GM12878 (cell line): ENCODE results near the gene RTP5. TPM values are rescaled to one million over a fixed set of nuclear protein-coding genes. Genes with fewer than 3 reads are reported as not detected.
A peak's percentile ranks its signal among the peaks of the same experiment; 100 is the strongest.
"Not testable (repeated sequence)": the region's sequence is repeated elsewhere in the genome, so short reads cannot be mapped to it uniquely, and the experiment has no call there.

Source experiments
- ATAC-seq: fragments of 200-7000 bp; cut with Tn5 transposase; 3 replicates; pipeline ENCODE4 v1.9.1; 2020; ENCODE audit warnings: mild to moderate bottlenecking, moderate library complexity
- BruUV-seq: library from RNA; stranded (reverse); fragments of 400-500 nt; replicated peaks from 2 replicates; lab custom pipeline; 2021; lab: Mats Ljungman, UMichigan
- CTCF ChIA-PET: fragments of 300-600 bp; sonication (Branson Sonifier 250); formaldehyde crosslinking; extraction: SDS; loops from one replicate; lab custom pipeline; 2021; ENCODE audit warnings: inconsistent platforms; lab: Yijun Ruan, JAX
- POLR2A ChIA-PET: fragments of 350-600 bp; formaldehyde crosslinking; extraction: SDS; loops from one replicate; lab custom pipeline; 2021; ENCODE audit warnings: inconsistent platforms; lab: Charles Lee
- RAD21 ChIA-PET: fragments of 300-600 bp; sonication (Branson Sonifier 250); formaldehyde crosslinking; loops from one replicate; lab custom pipeline; 2023; ENCODE audit warnings: antibody characterized with exemption; ENCODE audit not compliant: unreplicated experiment; lab: Charles Lee
- SMC1A ChIA-PET: fragments of 300-600 bp; sonication (Branson Sonifier 250); formaldehyde crosslinking; loops from one replicate; lab custom pipeline; 2023; ENCODE audit not compliant: unreplicated experiment, uncharacterized antibody; lab: Charles Lee
- DNase-seq: peaks from one replicate; pipeline ENCODE4 v3.0.0-alpha.2; 2011; ENCODE audit warnings: low read depth, low spot score
- FAIRE-seq: peaks from 3 replicates; lab custom pipeline; 2011; peaks lifted over from hg19 to GRCh38; lab: Jason Lieb, UNC
- H2AFZ ChIP-seq: 2 replicates; pipeline ENCODE4 v1.6.0; 2011; ENCODE audit warnings: low read depth, low read length, control low read depth; ENCODE audit not compliant: control insufficient read depth
- H3K27ac ChIP-seq: 2 replicates; pipeline ENCODE4 v1.5.1; 2011; ENCODE audit warnings: control low read depth; ENCODE audit not compliant: control insufficient read depth, insufficient read depth
- H3K27me3 ChIP-seq, 2 experiments: replicated peaks in 1 of 2; 2 replicates each; pipeline versions ENCODE4 v1.6.0 to v1.6.1; 2011; ENCODE audit warnings: low read length in 1 of 2; ENCODE audit not compliant: control insufficient read depth in 2 of 2, insufficient read depth in 2 of 2
- H3K36me3 ChIP-seq, 2 experiments: 2 replicates each; pipeline ENCODE4 v1.5.1; 2011; ENCODE audit warnings: low read length in 1 of 2; ENCODE audit not compliant: control insufficient read depth in 2 of 2, insufficient read depth in 2 of 2
- H3K4me1 ChIP-seq: 2 replicates; pipeline ENCODE4 v1.6.1; 2011; ENCODE audit warnings: mild to moderate bottlenecking, low read length, moderate library complexity, mixed read lengths; ENCODE audit not compliant: control insufficient read depth, insufficient read depth
- H3K4me2 ChIP-seq: 2 replicates; pipeline ENCODE4 v1.6.0; 2011; ENCODE audit warnings: control low read depth; ENCODE audit not compliant: control insufficient read depth, insufficient read depth
- H3K4me3 ChIP-seq: fragments of 200-600 bp; sonication (generic); 2 replicates; pipeline ENCODE4 v1.5.1; 2016
- H3K79me2 ChIP-seq: 2 replicates; pipeline ENCODE4 v1.6.0; 2011; ENCODE audit warnings: low read length; ENCODE audit not compliant: control insufficient read depth, insufficient read depth
- H3K9ac ChIP-seq: 2 replicates; pipeline ENCODE4 v1.8.0; 2011; ENCODE audit warnings: low read length, control low read depth, mixed read lengths; ENCODE audit not compliant: control insufficient read depth, insufficient read depth
- H3K9me3 ChIP-seq: replicated peaks from 3 replicates; pipeline ENCODE4 v1.5.1; 2011; ENCODE audit warnings: mild to moderate bottlenecking, low read length; ENCODE audit not compliant: control insufficient read depth, insufficient read depth
- H4K20me1 ChIP-seq: 2 replicates; pipeline ENCODE4 v1.6.0; 2011; ENCODE audit not compliant: control insufficient read depth, insufficient read depth
- BHLHE40 ChIP-seq, 2 experiments: fragments of 450-650 bp in 1 of 2; IDR thresholded peaks; 2 replicates each; pipeline ENCODE4 v1.6.1; 2011 to 2017; ENCODE audit warnings: low read depth in 2 of 2, borderline replicate concordance in 1 of 2, improper control_type of control experiment in 1 of 2, low read length in 1 of 2, mild to moderate bottlenecking in 1 of 2
- CBX5 ChIP-seq: sonication (generic); IDR thresholded peaks from 2 replicates; pipeline ENCODE4 v1.6.1; 2016; ENCODE audit warnings: low read depth, moderate library complexity, mild to moderate bottlenecking, inconsistent platforms
- CTCF ChIP-seq, 3 experiments: IDR thresholded peaks in 2 of 3; conservative IDR thresholded peaks in 1 of 3; 2 replicates each; pipeline ENCODE4 v1.5.1; 2011; ENCODE audit warnings: low read depth in 3 of 3, low read length in 3 of 3, mild to moderate bottlenecking in 3 of 3, control low read depth in 2 of 3, moderate library complexity in 2 of 3, inconsistent platforms in 1 of 3, mixed read lengths in 1 of 3; ENCODE audit not compliant: control insufficient read depth in 2 of 3, insufficient read depth in 1 of 3; ENCODE audit errors: extremely low read depth in 1 of 3
- IKZF2 ChIP-seq, 2 experiments: fragments of 450-650 bp; IDR thresholded peaks; 2 replicates each; pipeline ENCODE4 v1.6.1; 2017; ENCODE audit warnings: mild to moderate bottlenecking in 2 of 2, moderate library complexity in 2 of 2
- MEF2B ChIP-seq: fragments of 450-650 bp; IDR thresholded peaks from 2 replicates; pipeline ENCODE4 v1.6.1; 2018; ENCODE audit warnings: mild to moderate bottlenecking, moderate library complexity; ENCODE audit not compliant: partially characterized antibody, poor library complexity, severe bottlenecking
- MLLT1 ChIP-seq: fragments of 450-650 bp; IDR thresholded peaks from 2 replicates; pipeline ENCODE4 v1.6.1; 2016; ENCODE audit warnings: mild to moderate bottlenecking
- NBN ChIP-seq: fragments of 450-650 bp; IDR thresholded peaks from 2 replicates; pipeline ENCODE4 v1.6.1; 2016
- PAX5 ChIP-seq: IDR thresholded peaks from 2 replicates; pipeline ENCODE4 v1.6.1; 2011; ENCODE audit warnings: low read depth, low read length, borderline replicate concordance
- RAD21 ChIP-seq: IDR thresholded peaks from 2 replicates; pipeline ENCODE4 v1.6.1; 2011; ENCODE audit warnings: mild to moderate bottlenecking, low read depth, low read length, moderate library complexity; ENCODE audit not compliant: insufficient read depth
- SKIL ChIP-seq: fragments of 450-650 bp; IDR thresholded peaks from 2 replicates; pipeline ENCODE4 v1.6.1; 2017; ENCODE audit warnings: mild to moderate bottlenecking, low read depth, inconsistent platforms; ENCODE audit not compliant: poor library complexity, severe bottlenecking
- SMC3 ChIP-seq: IDR thresholded peaks from 2 replicates; pipeline ENCODE4 v1.6.1; 2011; ENCODE audit warnings: low read length, improper control_type of control experiment, borderline replicate concordance
- ZBTB33 ChIP-seq: fragments of 450-650 bp; IDR thresholded peaks from 2 replicates; pipeline ENCODE4 v1.6.1; 2017; ENCODE audit warnings: mild to moderate bottlenecking
- WGBS: methylation state at CpG from one replicate; pipeline ENCODE4 v1.1.6; 2016; ENCODE audit warnings: low lambda C conversion rate; ENCODE audit not compliant: insufficient replicate concordance, insufficient coverage; ENCODE audit errors: missing lambda C conversion rate; 5-methylcytosine and 5-hydroxymethylcytosine counted together
- in situ Hi-C: fragments of 300-500 bp; cut with MboI; formaldehyde crosslinking; loops from 9 replicates; pipeline ENCODE4 v1.14.3; 2018; ENCODE audit warnings: mixed read lengths
- intact Hi-C: fragments of 100-400 bp; cut with micrococcal nuclease; formaldehyde crosslinking; loops from one replicate; pipeline ENCODE4 v1.14.2; 2022; ENCODE audit not compliant: unreplicated experiment
- polyA plus RNA-seq, 11 experiments: library from polyadenylated mRNA; depleted of rRNA in 4 of 11; unstranded in 6 of 11; stranded (reverse) in 5 of 11; fragments of >200 nt; fragmentation: Nextera tagmentation in 4 of 11; fragmentation: Illumina TruSeq in 1 of 11; extraction: Ambion mirVana in 4 of 11; extraction: Trizol in 1 of 11; gene quantifications; 1 replicate in 1 of 11; 2 replicates in 10 of 11; pipeline versions ENCODE4 v1.2.1 to v1.2.3, GENCODE V29; 2011 to 2016; ENCODE audit warnings: inconsistent platforms in 2 of 11, missing spikeins in 2 of 11, low read depth in 1 of 11
- total RNA-seq, 4 experiments: library from RNA; depleted of rRNA in 3 of 4; stranded (reverse); fragments of >200 nt in 3 of 4; fragmentation: Illumina TruSeq in 1 of 4; extraction: Trizol in 1 of 4; gene quantifications; 2 replicates each; pipeline versions ENCODE4 v1.2.1 to v1.2.3, GENCODE V29; 2013 to 2021

Gene RTP5
- total and polyA plus RNA-seq, 10 of the 15 experiments (the other 5 are each of a cell fraction or from before 2014, with no cell fraction given): 0.05 TPM; not detected in 9

GRCh38 chr2:241875754-241876527, 6.4 kb downstream of the RTP5 start:
- H3K4me2 ChIP-seq, H3K79me2 ChIP-seq, POLR2A ChIA-PET, H3K27me3 ChIP-seq, H3K4me1 ChIP-seq, BruUV-seq, H4K20me1 ChIP-seq, H3K9ac ChIP-seq, H3K4me3 ChIP-seq, ATAC-seq, H3K36me3 ChIP-seq, H3K9me3 ChIP-seq, DNase-seq, H2AFZ ChIP-seq, H3K27ac ChIP-seq: not testable (repeated sequence)
- FAIRE-seq: peak; percentile 35
- 20% methylated on average over 21 of the region's 22 CpGs for WGBS
- SMC1A ChIA-PET: interaction anchor here (0.7 to 1.0 kb wide), 2 partner anchors 174 to 188 kb away, joined by 3 read pairs; partner anchors contain the start of gene ING5
- in situ Hi-C loops: loop anchor here (5.0 to 10.0 kb wide), 3 partner anchors 174 to 524 kb away; partner anchors contain the start of gene ING5
- RAD21 ChIA-PET: interaction anchor here (1.0 to 2.0 kb wide), 2 partner anchors 142 to 174 kb away, joined by 3 to 7 read pairs; partner anchors contain the start of genes D2HGDH and ING5
- intact Hi-C loops: loop anchor here (1.0 kb wide), 1 partner anchor 104 kb away; no protein-coding TSS in a partner anchor
- TF ChIP-seq MLLT1 (0 out of 2 replicates have a peak, but pooled peaks have one; percentile 38), NBN (0 out of 2 replicates have a peak, but pooled peaks have one; percentile 36), CBX5 (0 out of 2 replicates have a peak, but pooled peaks have one; percentile 44), ZBTB33 (0 out of 2 replicates have a peak, but pooled peaks have one; percentile 26), BHLHE40 (IDR thresholded peaks at IDR 0.05; ENCODE audit: borderline replicate concordance in 1 of 2, low read depth in 2 of 2, low read length in 1 of 2) (peak in 1 of 2 experiments; percentile 36; a peak in 1 of 4 replicates), CTCF (IDR thresholded peaks at IDR 0.05 in 2 of 3, conservative IDR thresholded peaks at IDR 0.05 in 1 of 3; ENCODE audit: control insufficient read depth in 2 of 3, extremely low read depth in 1 of 3, insufficient read depth in 1 of 3, low read depth in 3 of 3, low read length in 3 of 3) (peak; percentile 2 to 38 (median 31); a peak in 2 of 6 replicates), SMC3 (0 out of 2 replicates have a peak, but pooled peaks have one; percentile 4), PAX5 (peak; percentile 66; the same call in 1 of the 2 replicates), IKZF2 (IDR thresholded peaks at IDR 0.05) (peak; percentile 34 to 37; a peak in 2 of 4 replicates), SKIL (peak; percentile 41), RAD21 (peak; percentile 38; the same call in 1 of the 2 replicates), MEF2B (peak; percentile 78)
- TF ChIP-seq, all 136 proteins: peak for 12; not testable (repeated sequence) for 124
- CTCF ChIA-PET: interaction anchor here (0.6 to 1.2 kb wide), 5 partner anchors 15 to 278 kb away, joined by 3 to 5 read pairs (median 3); no protein-coding TSS in a partner anchor
